GM18909 (cell line): Measurements from ENCODE around the gene PLD1.
"Not testable (repeated sequence)": the region's sequence is repeated elsewhere in the genome, so short reads cannot be mapped to it uniquely, and the experiment has no call there.

Experiments used
- ATAC-seq: cut with Tn5 transposase; IDR thresholded peaks from one replicate; pipeline ENCODE4 v1.9.1; 2021; ENCODE audit warnings: mild to moderate bottlenecking; ENCODE audit not compliant: unreplicated experiment, poor library complexity

Gene PLD1

DNA sequence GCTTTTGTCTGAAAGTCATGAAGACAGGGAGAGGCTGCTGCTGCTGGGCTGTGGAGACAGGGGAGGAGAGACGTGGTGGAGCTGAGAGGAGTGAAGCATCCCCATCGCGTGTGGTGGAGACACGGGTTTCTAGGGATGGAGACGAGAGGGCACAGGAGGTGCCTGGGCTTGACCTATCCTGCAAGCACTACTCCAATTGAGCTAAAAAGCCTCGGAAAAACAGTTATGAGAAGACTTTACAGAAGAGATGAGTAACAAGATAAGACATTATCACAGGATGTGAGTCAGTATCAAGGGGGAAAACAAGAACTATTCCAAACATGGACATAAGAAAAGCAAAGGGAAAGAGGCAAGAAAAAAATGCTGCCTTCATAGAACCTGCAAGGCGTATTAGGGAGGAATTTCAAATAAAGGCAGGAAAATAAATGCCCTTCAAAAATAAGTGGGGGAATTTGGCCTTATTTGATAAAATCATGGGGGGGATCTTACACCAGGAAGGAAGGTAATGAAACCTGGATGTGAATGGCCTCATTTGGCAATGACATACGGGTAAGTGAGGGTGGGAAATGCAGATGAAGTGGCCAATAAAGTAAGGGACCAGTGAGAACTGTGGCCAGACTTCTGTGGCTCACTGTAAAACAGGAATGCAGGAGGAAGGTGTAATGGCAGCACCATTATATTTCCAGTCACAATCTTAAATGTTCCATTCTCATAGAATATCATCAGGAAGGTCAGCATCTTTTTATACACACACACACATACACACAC is 97.9 kb downstream of the PLD1 start:
- no peak for ATAC-seq

DNA sequence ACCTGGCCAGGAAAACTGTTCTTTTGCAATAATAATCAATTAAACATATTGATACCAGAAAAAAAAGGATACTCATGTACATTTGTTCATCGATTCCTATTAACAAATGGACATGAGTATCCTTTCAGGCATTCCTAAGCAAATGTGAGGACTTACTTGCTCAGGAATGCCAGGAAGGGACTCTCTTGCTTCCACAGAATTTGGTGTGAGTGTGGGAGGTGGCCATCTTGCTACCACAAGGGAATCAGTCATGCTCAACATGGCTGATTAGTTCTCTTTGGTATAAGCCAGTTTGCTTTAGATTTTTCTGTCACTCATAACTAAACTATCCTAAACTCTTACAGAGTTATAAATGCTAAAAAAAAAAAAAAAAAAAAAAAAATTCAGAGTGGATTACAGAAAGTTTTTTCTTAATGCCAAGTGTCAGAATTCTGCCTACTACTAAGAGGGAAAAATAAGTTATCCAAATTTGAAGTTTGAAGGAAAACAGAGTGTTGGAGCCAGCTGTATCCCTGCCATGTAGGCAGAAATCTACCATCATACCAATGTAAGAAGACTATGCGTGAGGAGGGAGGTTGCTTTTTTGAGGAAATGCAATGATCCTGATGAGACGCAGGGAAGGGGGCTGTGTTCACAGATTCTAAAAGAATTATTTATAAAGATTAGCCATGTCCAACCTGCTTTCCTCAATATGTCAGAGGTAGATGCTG is 98.7 kb downstream of the PLD1 start:
- ATAC-seq: no peak

DNA sequence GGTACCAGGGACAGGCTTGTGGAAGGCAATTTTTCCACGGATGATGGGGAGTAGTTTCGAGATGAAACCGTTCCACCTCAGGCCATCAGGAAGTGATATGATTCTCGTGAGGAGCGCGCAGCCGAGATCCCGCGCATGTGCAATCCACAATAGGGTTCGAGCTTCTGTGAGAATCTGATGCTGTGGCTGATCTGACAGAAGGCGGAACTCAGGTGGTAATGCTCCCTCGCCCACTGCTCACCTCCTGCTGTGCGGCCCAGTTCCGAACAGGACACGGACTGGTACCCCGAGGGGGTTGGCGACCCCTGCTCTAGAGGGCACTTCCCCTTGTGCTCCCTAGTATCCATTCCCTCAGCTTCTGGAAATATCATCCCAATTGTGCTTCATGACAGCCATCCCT is 99.9 kb downstream of the PLD1 start:
- no peak for ATAC-seq

DNA sequence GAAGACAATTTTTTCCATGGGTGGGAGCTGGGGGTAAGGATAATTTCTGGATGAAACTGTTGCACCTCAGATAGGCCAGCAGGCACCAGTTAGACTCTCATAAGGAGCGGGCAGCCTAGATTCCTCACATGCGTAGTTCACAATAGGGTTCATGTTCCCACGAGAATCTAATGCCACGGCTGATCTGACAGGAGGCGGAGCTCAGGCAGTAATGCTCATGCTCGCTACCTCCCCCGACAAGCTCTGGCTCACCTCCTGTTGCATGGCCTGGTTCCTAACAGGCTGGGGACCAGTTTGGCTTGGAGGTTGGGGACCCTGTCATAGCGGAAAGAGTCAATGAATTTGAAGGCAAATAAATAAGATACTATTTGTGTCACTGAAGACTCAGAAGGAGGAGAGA is 105.5 kb downstream of the PLD1 start:
- ATAC-seq: no peak

DNA sequence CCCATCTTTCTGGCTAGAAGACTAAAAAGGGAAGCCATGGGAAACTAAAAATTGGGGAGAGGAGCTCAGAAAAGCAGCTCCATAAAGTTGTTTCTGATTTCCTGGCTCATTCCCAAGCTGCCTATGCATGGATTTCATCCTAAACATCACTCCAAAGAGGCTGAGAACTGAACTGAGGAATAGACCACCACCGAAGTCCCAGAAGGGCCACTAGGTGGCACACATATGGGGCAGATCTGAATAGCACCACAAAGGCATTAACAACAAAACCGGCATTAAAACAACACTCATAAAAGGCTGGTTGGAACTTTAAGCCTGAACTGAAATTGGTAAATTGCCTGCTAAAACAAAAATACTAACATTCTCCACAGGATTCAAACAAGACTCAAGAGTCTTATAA is 106.3 kb downstream of the PLD1 start:
- no peak for ATAC-seq

DNA sequence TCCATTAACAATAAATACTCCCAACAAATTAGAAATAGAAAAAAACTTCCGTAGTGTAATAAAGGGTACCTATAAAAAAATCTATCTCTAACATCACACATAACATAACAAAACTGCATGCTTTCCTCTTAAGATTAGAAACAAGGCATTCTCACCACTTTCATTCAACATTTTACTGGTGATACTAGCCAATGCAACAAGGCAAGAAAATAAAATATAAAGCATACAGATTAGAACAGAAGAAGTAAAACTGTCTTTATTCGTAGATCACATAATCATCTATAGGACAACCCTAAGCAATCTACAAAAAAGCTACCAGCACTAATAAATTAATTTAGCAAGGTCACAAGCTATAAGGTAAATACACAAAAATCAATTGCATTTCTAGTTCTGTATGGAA is 107.1 kb downstream of the PLD1 start:
- ATAC-seq: no peak

DNA sequence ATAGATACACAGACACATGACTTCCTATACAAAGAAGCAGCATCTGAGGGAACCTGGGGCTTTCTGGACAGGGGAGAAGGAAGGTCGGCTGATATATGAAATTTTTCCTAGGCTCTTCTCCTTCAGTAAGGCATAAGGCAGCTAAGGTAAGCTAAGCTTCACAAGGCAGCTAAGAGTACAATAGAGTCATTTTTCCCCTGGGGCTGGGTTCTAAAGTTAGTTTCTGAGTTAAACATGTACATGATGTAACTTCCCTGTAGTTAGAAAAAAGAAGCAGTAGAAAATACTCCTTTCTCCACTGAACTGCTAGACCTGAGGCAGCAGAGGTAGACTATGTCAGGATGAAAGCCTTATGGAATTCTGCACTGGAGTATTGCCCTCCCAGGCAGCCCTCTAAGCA is 109.6 kb downstream of the PLD1 start:
- ATAC-seq: no peak

DNA sequence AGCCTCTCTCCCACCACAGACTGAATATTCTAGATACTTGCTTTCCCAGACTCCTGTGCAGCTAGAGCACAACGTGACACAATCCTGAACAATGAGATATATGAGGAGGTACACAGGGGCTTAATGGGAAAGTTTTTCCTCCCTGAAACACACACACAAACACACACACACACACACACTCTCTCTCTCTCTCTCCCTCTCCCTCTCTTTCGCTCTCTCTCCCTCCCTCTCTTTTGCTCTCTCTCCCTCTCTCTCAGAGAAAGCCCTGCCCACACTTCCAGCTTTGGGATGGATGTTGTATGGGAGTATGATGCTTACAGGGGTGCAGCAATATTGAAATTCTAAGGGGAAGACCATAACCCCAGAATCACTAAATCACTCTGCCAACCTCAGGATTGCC is 110.1 kb downstream of the PLD1 start:
- no peak for ATAC-seq

DNA sequence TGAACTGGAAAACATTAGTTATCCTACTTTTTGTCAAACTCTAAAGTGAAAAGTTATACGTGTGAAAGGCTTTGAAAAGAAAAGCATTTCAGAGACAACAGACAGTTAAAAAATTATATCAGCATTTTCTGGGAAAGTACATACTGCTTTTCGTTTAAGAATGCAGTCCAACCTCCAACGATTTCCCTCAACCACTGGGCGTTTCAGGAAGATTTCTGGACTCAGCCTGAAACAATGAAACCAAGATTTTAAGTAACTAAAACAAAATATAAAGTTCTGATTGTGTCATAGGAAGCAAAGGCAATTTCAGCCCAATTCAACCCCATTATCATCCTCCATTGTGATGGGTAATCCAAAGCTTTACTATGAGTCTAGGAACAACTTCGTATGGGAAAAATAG is 110.7 kb downstream of the PLD1 start:
- no peak for ATAC-seq

DNA sequence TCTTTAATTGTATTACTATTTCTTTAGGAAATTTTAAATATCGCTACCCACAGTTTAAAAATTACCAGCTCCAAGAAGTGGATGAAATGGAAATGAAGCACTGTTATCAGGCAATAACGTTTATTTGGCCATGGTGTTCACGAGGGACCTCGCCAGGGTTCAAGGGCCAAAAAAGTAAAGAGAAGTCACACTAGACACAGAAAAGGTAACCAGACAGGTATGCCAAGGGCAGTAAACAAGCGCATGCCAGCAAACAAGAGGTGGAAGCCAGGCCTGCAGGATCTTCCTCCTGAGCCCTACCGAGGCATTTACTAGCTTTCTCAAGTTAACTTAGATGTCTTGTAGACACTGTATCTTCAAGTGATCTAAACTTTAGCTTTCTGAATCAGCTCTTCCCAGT is 113.5 kb downstream of the PLD1 start:
- ATAC-seq: no peak

DNA sequence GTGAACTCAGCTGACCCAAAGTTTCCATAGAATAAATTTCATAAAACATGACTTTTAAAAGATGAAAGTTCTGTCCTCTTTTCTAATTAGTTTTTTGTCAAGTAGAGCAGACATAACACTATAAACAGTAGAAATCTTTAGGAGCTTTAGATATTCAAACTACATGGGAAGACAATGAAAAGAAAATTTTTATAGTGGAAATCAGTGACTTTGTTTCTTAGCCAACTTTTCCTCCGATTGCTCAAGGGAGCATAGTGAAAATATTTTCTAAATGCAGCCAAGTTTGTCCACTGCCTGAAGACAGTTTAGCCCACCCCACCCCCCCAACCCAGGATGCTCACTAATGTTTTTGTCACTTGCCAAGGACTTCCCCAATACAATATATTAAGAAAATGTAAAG is 114.9 kb downstream of the PLD1 start:
- no peak for ATAC-seq

DNA sequence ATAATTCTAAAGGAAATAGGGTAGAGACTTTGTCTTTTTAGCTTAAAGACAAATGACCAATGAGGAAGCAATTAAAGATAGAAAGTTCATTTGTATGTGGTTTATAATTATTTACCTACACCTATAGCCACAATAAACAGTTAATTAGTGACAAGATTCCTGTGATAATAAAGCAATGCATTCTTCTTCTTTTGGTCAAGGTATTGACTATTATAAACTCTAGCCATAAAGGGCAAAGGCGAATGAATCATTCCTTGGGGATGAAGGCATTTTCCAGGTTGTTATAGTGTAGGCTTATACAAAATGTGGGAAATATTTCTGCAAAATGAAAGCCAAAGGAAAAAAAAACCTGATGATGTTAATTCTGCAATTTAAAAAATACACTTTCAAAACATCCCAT is 115.4 kb downstream of the PLD1 start:
- ATAC-seq: no peak

DNA sequence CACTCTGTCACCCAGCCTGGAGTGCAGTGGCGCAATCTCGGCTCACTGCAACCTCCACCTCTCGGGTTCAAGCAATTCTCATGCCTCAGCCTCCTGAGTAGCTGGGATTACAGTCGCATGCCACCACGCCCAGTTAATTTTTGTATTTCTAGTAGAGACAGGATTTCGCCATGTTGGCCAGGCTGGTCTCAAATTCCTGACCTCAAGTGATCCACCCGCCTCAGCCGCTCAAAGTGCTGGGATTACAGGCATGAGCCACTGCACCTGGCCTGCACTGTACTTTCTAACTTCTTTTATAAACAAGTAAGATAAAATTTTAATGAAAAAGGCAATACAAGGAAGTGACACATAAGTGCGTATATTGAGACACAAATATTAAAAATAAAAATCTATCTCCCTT is 117.7 kb downstream of the PLD1 start:
- ATAC-seq: not testable (repeated sequence)

DNA sequence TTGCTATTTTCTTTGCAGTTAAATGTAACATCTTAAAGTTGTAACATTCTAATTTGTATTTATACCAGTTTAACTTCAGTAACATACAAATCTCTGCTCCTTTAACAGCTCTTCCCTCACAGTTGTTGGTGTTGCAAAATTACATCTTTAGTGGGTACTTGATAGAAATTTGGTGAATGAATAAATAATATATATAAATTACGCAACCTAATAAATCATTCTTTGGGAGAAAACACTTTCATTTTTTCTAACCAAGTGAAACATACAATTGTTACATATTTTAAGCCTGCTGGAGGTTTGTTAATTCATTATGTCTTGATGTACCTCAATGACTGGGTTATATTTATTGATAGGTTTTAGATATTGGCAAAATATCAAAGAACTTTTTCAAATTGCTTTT is 118.8 kb downstream of the PLD1 start:
- no peak for ATAC-seq

DNA sequence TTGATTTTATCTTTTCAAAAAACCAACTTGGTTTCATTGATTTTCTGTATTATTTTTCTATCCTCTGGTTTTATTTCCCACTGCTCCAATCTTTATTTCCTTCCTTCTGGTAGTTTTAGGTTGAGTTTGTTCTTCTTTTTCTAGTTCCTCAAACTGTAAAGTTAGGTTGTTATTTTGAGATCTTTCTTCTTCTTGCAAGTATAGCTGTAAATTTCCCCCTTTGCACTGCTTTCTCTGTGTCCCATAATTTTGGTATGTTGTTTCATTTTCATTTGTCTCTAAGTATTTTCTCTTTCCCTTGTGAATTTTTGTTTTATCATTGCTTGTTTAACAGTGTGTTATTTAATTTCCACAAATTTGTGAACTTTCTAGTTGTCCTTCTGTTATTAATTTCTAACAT is 120.0 kb downstream of the PLD1 start:
- ATAC-seq: peak; percentile 53

DNA sequence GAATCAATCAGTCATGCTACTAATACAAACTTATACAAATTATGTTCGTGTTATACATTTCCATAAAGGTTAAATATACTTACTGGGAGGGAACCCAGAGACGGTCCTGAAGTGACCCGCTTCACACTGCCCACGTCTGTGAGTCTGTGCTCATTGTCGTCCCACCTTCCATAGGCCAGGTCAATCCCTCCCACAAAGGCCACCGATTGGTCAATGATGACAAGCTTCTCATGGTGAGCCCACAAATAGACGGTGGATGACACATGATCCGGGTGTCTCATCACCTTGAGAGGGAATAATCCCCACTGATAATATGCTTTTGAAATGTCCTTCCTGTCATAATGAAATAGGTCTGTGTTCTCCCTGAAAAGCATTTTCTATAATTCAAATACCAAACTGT is 121.7 kb downstream of the PLD1 start:
- ATAC-seq: no peak

DNA sequence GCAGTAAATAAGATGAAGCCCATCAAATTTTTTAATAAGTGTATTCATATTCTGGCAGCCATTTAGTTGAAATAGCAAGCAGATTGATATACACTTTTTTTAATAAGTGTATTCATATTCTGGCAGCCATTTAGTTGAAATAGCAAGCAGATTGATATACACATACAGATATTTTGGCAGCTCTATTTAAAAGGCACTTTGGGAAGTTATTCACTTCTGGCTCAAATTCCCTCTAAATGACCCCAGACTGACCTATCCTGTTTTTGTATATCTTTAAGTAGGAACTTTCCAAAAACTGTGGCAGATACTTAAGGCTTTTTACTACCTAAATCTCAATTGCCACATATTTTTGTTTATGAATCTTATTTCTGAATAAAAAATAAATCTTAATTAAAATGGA is 122.3 kb downstream of the PLD1 start:
- no peak for ATAC-seq

DNA sequence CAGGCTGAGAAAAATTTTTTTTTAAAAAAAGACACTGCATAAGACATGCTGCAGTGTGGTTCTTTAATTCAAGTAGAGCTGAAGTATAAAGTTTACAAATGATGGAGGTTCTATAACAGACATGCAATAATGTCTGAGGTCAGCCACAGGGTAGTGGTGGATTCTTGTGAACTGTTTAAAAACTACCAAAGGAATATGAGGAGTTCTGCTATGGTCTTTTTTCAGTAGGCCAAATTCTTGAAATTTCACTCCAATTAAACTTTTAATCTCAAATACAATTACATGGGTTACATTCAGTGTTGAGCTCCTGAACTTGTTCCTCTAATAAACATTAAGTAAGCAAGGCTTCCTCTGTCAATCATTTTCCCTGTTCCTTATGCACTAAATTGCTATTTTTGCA is 122.7 kb downstream of the PLD1 start:
- no peak for ATAC-seq

DNA sequence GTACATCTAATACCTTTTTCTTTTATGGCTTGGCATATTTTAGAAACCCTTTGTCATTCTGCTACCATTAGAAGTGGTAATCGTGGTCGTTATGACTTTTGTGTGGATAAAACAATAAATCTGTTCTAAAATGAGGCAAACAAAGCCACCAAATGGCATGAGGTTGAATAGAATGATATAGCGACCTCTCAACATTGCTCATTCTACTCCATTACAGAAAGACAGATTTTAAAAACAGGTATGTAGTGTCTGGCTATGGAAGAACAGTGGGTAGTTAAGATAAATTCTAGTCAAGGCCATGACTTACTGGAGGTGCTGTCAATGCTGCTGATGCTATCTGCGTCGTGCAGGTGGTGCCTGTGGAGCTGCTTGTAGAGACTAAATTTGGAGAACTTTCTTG is 123.2 kb downstream of the PLD1 start:
- ATAC-seq: no peak

DNA sequence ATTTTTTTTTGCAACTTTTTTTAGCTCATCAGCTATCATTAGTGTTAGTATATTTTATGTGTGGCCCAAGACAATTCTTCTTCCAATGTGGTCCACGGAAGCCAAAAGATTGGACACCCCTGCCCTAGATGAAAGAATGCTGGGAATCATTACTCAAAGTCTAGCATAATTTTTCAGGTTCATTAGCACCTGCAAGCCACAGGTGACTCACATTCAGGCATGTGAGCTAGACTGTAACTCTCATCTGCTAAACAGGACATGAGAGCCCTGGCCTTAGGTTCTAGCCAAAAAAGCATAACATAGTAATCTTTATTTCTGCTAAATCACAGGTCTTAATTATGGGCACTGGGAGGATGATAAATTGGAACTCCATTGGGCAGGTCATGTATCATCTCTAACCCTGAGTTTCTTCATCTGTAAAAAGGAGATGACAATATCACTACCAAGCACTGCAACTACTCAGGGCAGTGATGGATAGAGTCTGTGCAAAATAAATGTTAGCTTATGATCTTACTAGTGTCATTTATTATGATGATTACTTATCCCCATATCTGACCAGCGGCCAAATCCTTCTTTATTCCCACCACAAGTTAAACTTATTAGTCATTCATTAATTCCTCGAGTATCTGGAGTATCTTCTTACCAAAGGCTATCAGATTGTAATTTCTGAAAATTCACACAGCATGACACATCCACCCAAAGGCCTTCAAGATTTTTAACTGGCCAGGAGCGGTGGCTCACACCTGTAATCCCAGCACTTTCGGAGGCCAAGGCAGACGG is 125.0 kb downstream of the PLD1 start:
- ATAC-seq: no peak

DNA sequence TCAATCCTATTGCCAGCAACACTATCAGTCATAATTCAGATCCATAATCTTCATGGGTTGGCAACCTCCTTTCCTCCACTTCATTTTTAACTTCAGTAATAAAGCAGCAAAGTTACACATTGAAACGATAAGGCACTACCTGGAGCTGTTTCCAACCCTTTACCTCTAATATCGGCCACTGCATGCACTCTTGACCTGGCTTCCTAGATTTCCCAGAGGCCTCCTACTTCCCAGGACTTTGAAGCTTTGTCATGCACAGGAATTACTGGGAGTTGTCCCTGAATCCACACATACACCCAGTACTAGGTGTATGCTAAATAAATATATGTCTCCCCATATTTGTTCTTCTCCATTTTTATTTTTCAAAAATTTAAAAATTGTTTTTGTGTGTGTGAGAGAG is 126.1 kb downstream of the PLD1 start:
- no peak for ATAC-seq
